ENCODE data around the gene TUBA8.

TUBA8 gene

DNA sequence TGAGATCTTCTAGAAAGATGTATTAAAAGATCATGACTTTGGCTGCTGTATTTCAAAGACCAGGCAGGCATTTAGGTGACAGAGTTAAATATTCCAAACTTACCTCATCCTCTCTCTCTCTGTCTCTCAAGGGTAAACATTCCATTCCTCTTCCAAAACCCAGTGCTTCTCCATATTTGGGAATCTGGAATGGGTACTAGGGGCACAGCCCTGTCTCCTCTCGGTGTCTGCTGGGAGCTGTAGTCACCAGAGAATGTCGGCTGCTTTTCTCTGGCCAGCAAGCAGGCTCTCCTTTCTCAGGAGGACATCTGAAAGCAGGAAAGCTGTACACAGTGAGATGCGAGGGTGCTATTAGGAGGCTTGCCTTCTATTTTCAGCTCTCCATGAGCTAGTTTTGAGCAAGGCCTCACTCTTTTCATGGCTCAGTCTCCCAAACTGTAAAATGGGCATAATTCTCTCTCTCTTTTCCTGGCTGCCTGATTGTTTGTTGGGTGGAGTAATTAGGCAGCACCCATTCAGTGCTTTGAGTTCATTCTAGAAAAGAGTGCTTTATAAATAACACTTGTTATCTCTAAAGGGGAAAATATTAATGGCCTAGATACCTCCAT, 42.1 kb upstream of the TUBA8 start (continued):
- no peak for TF ChIP-seq ARNTL (CRISPR knock-in tag; IDR thresholded peaks at IDR 0.05; ENCODE audit: borderline replicate concordance, low read depth)
- no peak for TF ChIP-seq ZFP30 (CRISPR knock-in tag; IDR thresholded peaks at IDR 0.05)
- no peak for TF ChIP-seq BACH2 (CRISPR knock-in tag; IDR thresholded peaks at IDR 0.05; ENCODE audit: borderline replicate concordance)
- TF ChIP-seq, protein P1, sequence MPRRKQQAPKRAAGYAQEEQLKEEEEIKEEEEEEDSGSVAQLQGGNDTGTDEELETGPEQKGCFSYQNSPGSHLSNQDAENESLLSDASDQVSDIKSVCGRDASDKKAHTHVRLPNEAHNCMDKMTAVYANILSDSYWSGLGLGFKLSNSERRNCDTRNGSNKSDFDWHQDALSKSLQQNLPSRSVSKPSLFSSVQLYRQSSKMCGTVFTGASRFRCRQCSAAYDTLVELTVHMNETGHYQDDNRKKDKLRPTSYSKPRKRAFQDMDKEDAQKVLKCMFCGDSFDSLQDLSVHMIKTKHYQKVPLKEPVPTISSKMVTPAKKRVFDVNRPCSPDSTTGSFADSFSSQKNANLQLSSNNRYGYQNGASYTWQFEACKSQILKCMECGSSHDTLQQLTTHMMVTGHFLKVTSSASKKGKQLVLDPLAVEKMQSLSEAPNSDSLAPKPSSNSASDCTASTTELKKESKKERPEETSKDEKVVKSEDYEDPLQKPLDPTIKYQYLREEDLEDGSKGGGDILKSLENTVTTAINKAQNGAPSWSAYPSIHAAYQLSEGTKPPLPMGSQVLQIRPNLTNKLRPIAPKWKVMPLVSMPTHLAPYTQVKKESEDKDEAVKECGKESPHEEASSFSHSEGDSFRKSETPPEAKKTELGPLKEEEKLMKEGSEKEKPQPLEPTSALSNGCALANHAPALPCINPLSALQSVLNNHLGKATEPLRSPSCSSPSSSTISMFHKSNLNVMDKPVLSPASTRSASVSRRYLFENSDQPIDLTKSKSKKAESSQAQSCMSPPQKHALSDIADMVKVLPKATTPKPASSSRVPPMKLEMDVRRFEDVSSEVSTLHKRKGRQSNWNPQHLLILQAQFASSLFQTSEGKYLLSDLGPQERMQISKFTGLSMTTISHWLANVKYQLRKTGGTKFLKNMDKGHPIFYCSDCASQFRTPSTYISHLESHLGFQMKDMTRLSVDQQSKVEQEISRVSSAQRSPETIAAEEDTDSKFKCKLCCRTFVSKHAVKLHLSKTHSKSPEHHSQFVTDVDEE (CRISPR knock-in tag; IDR thresholded peaks at IDR 0.05): no peak
- no peak for TF ChIP-seq OSR1 (CRISPR knock-in tag; IDR thresholded peaks at IDR 0.05)
- no peak for TF ChIP-seq ZC3H10 (CRISPR knock-in tag; IDR thresholded peaks at IDR 0.05)

DNA sequence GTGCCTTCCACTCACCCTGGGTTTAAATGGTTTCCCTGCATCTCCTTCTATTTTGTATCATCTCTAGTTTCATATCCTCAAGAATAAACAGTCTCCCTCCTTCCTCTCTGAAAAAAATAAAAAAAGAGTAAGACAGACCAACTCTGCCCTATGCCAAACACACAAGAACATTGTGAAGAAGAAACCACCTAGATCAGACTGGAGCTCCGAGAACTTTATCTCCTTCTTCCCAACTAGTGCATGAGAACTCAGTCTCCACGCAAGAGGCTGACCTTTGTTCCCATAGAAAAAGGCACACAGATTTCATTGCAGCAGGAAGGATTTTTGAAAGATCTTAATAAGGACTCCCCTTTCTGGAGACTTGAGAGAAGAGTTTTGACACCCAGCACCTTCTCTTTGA, 41.6 kb upstream of the TUBA8 start:
- no peak for ATAC-seq
- TF ChIP-seq, protein P2, sequence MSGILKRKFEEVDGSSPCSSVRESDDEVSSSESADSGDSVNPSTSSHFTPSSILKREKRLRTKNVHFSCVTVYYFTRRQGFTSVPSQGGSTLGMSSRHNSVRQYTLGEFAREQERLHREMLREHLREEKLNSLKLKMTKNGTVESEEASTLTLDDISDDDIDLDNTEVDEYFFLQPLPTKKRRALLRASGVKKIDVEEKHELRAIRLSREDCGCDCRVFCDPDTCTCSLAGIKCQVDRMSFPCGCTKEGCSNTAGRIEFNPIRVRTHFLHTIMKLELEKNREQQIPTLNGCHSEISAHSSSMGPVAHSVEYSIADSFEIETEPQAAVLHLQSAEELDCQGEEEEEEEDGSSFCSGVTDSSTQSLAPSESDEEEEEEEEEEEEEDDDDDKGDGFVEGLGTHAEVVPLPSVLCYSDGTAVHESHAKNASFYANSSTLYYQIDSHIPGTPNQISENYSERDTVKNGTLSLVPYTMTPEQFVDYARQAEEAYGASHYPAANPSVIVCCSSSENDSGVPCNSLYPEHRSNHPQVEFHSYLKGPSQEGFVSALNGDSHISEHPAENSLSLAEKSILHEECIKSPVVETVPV (CRISPR knock-in tag; IDR thresholded peaks at IDR 0.05): no peak
- TF ChIP-seq ESRRG (CRISPR knock-in tag; IDR thresholded peaks at IDR 0.05) (no peak), ISL1 (CRISPR knock-in tag; IDR thresholded peaks at IDR 0.05) (no peak), RARB (CRISPR knock-in tag; IDR thresholded peaks at IDR 0.05) (no peak), ZFP30 (CRISPR knock-in tag; IDR thresholded peaks at IDR 0.05) (no peak), PPARA (CRISPR knock-in tag; IDR thresholded peaks at IDR 0.05; ENCODE audit: borderline replicate concordance) (no peak), ARNTL (CRISPR knock-in tag; IDR thresholded peaks at IDR 0.05; ENCODE audit: borderline replicate concordance, low read depth) (no peak), ZNF70 (CRISPR knock-in tag; IDR thresholded peaks at IDR 0.05) (no peak), ZFP3 (CRISPR knock-in tag; IDR thresholded peaks at IDR 0.05) (no peak), ZC3H10 (CRISPR knock-in tag; IDR thresholded peaks at IDR 0.05) (no peak)
- TF ChIP-seq, protein P1 (CRISPR knock-in tag; IDR thresholded peaks at IDR 0.05): no peak
- TF ChIP-seq, protein P3, sequence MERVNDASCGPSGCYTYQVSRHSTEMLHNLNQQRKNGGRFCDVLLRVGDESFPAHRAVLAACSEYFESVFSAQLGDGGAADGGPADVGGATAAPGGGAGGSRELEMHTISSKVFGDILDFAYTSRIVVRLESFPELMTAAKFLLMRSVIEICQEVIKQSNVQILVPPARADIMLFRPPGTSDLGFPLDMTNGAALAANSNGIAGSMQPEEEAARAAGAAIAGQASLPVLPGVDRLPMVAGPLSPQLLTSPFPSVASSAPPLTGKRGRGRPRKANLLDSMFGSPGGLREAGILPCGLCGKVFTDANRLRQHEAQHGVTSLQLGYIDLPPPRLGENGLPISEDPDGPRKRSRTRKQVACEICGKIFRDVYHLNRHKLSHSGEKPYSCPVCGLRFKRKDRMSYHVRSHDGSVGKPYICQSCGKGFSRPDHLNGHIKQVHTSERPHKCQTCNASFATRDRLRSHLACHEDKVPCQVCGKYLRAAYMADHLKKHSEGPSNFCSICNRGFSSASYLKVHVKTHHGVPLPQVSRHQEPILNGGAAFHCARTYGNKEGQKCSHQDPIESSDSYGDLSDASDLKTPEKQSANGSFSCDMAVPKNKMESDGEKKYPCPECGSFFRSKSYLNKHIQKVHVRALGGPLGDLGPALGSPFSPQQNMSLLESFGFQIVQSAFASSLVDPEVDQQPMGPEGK (CRISPR knock-in tag; IDR thresholded peaks at IDR 0.05; ENCODE audit: borderline replicate concordance): no peak

DNA sequence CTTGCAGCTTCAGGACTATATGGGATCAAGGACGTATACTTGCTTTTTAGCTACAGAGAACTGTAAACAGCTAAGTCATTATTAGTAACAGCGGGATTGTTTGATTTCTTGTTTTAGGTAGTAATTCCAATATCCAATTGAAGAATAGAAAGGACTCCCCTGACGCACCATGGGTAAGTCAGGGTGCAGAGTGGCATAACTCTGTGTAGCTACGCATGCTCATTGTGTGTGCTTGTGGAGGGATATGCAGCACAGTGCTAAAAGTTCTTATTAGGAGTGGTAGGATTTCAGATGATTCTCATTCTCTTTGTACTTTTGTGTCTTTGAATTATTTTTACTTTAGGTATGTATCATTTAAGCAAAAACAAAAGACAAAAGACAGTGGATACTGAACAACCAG, 40.6 kb upstream of the TUBA8 start:
- TF ChIP-seq, protein P4, sequence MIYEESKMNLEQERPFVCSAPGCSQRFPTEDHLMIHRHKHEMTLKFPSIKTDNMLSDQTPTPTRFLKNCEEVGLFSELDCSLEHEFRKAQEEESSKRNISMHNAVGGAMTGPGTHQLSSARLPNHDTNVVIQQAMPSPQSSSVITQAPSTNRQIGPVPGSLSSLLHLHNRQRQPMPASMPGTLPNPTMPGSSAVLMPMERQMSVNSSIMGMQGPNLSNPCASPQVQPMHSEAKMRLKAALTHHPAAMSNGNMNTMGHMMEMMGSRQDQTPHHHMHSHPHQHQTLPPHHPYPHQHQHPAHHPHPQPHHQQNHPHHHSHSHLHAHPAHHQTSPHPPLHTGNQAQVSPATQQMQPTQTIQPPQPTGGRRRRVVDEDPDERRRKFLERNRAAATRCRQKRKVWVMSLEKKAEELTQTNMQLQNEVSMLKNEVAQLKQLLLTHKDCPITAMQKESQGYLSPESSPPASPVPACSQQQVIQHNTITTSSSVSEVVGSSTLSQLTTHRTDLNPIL (CRISPR knock-in tag; IDR thresholded peaks at IDR 0.05; ENCODE audit: low read depth): no peak
- no peak for TF ChIP-seq ESRRG (CRISPR knock-in tag; IDR thresholded peaks at IDR 0.05)
- no peak for TF ChIP-seq ISL1 (CRISPR knock-in tag; IDR thresholded peaks at IDR 0.05)
- no peak for TF ChIP-seq ZNF70 (CRISPR knock-in tag; IDR thresholded peaks at IDR 0.05)
- TF ChIP-seq, protein P1 (CRISPR knock-in tag; IDR thresholded peaks at IDR 0.05): no peak
- TF ChIP-seq SNAI2 (CRISPR knock-in tag; IDR thresholded peaks at IDR 0.05): no peak
- no peak for TF ChIP-seq CSDC2 (CRISPR knock-in tag; IDR thresholded peaks at IDR 0.05)
- TF ChIP-seq ZFP3 (CRISPR knock-in tag; IDR thresholded peaks at IDR 0.05): no peak
- TF ChIP-seq PPARA (CRISPR knock-in tag; IDR thresholded peaks at IDR 0.05; ENCODE audit: borderline replicate concordance): no peak
- TF ChIP-seq ZFP30 (CRISPR knock-in tag; IDR thresholded peaks at IDR 0.05): no peak

More for the DNA sequence above, 40.6 kb upstream of the TUBA8 start:
- ATAC-seq: no peak
